ENCODE data around the gene FA2H. TPM values are rescaled to one million over a fixed set of nuclear protein-coding genes. Genes with fewer than 3 reads are reported as not detected.

Gene FA2H
- total and polyA plus RNA-seq, 10 of the 15 experiments (the other 5 are each of a cell fraction or from before 2014, with no cell fraction given): 0.05 to 0.73 (median 0.51) TPM; not detected in 3

DNA sequence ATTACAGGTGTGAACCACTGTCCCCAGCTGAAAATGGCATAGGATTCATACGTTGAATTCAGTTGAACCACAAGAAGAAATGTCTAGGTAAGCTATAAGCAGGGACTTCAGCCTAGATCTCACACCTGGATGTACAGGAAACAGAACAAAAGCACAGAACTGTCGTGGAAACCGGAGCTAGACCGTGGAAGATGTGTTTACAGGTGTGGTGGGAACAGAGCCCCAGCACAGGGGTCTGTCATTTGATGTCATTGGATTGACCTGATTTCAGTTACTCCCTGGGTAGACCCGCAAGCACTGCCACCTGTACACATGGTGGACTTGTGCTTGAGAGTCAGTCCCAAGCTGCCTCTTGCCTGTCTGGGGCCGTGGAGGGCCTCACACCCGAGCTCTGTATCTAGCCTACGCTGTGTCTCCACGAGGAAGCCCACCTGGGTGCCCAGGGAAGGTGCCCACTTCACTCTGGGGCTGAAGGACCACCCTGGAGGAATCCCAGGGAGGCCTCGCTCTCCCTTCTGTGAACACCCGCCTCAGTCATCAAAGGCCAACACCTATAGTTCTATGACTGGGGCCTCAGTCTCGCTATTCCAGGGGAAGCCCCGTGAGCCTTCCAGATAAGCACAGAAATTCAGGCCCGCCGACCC lies 41.8 kb downstream of the FA2H start:
- H2AFZ ChIP-seq (ENCODE audit: control insufficient read depth, low read depth, low read length): no peak overlapping the region
- ChIA-PET SMC1A (ENCODE audit: uncharacterized antibody, unreplicated experiment) (interaction anchor here (0.5 kb wide), 1 partner anchor 64 kb away, joined by 3 read pairs; no protein-coding TSS in a partner anchor), RAD21 (ENCODE audit: unreplicated experiment) (no interaction called here), CTCF (interaction anchor here (1.6 kb wide), 1 partner anchor 129 kb away, joined by 5 read pairs; no protein-coding TSS in a partner anchor), POLR2A (no interaction called here)
- H3K4me1 ChIP-seq (ENCODE audit: control insufficient read depth, insufficient read depth, low read length): peaks cover 7% of the 10 kb centered on the region
- no peaks in the 10 kb centered on the region for H3K79me2 ChIP-seq (ENCODE audit: control insufficient read depth, insufficient read depth, low read length)
- TF ChIP-seq TCF12 (IDR thresholded peaks at IDR 0.05; ENCODE audit: low read depth, low read length): no peak
- H3K36me3 ChIP-seq (ENCODE audit: control insufficient read depth in 2 of 2, insufficient read depth in 2 of 2, low read length in 1 of 2): no peaks in the 10 kb centered on the region; a peak in 1 of 4 replicates
- no peak overlapping the region for H3K4me3 ChIP-seq
- peaks cover 0 to 1% of the 10 kb centered on the region in 2 experiments; a peak in 1 of 4 replicates for H3K27me3 ChIP-seq (replicated peaks in 1 of 2; ENCODE audit: control insufficient read depth in 2 of 2, insufficient read depth in 2 of 2, low read length in 1 of 2)
- H3K4me2 ChIP-seq (ENCODE audit: control insufficient read depth, insufficient read depth): no peak overlapping the region
- no TSS peak for BruUV-seq (replicated peaks)
- H3K27ac ChIP-seq (ENCODE audit: control insufficient read depth, insufficient read depth): no peak overlapping the region
- no peaks in the 10 kb centered on the region; the same call in 2 of the 3 replicates for H3K9me3 ChIP-seq (replicated peaks; ENCODE audit: control insufficient read depth, insufficient read depth, low read length)
- FAIRE-seq: peak; percentile 27
- H4K20me1 ChIP-seq (ENCODE audit: control insufficient read depth, insufficient read depth): no peaks in the 10 kb centered on the region
- 59% methylated on average over 15 of the region's 15 CpGs for WGBS (ENCODE audit: insufficient coverage, insufficient replicate concordance, low lambda C conversion rate, missing lambda C conversion rate)
- intact Hi-C loops (cut with micrococcal nuclease; ENCODE audit: unreplicated experiment): no loop called here
- no peak for DNase-seq (ENCODE audit: low read depth, low spot score)
- no peak for ATAC-seq
- no peak overlapping the region for H3K9ac ChIP-seq (ENCODE audit: control insufficient read depth, insufficient read depth, low read length)
- in situ Hi-C loops (cut with MboI): no loop called here

GRCh38 chr16:74731853-74732477 lies 42.7 kb downstream of the FA2H start:
- H3K79me2 ChIP-seq (ENCODE audit: control insufficient read depth, insufficient read depth, low read length): no peaks in the 10 kb centered on the region
- BruUV-seq (replicated peaks): no TSS peak
- H3K4me2 ChIP-seq (ENCODE audit: control insufficient read depth, insufficient read depth): no peak overlapping the region
- no peaks in the 10 kb centered on the region; a peak in 1 of 4 replicates for H3K36me3 ChIP-seq (ENCODE audit: control insufficient read depth in 2 of 2, insufficient read depth in 2 of 2, low read length in 1 of 2)
- ChIA-PET POLR2A (interaction anchor here (0.6 kb wide), 1 partner anchor 30 kb away, joined by 3 read pairs; no protein-coding TSS in a partner anchor), SMC1A (ENCODE audit: uncharacterized antibody, unreplicated experiment) (interaction anchor here (0.5 to 1.0 kb wide), 2 partner anchors 21 to 64 kb away, joined by 3 read pairs; no protein-coding TSS in a partner anchor), RAD21 (ENCODE audit: unreplicated experiment) (no interaction called here), CTCF (interaction anchor here (1.6 to 1.9 kb wide), 2 partner anchors 22 to 130 kb away, joined by 5 read pairs; no protein-coding TSS in a partner anchor)
- FAIRE-seq: no peak
- intact Hi-C loops (cut with micrococcal nuclease; ENCODE audit: unreplicated experiment): no loop called here
- no peak for ATAC-seq
- no peak overlapping the region for H3K27ac ChIP-seq (ENCODE audit: control insufficient read depth, insufficient read depth)
- no peak overlapping the region for H2AFZ ChIP-seq (ENCODE audit: control insufficient read depth, low read depth, low read length)
- 63% methylated on average over 8 of the region's 8 CpGs for WGBS (ENCODE audit: insufficient coverage, insufficient replicate concordance, low lambda C conversion rate, missing lambda C conversion rate)
- no peak overlapping the region for H3K9ac ChIP-seq (ENCODE audit: control insufficient read depth, insufficient read depth, low read length)
- no peaks in the 10 kb centered on the region for H3K27me3 ChIP-seq (replicated peaks in 1 of 2; ENCODE audit: control insufficient read depth in 2 of 2, insufficient read depth in 2 of 2, low read length in 1 of 2)
- H3K4me1 ChIP-seq (ENCODE audit: control insufficient read depth, insufficient read depth, low read length): peaks cover 7% of the 10 kb centered on the region
- H4K20me1 ChIP-seq (ENCODE audit: control insufficient read depth, insufficient read depth): no peaks in the 10 kb centered on the region
- no peaks in the 10 kb centered on the region; the same call in 2 of the 3 replicates for H3K9me3 ChIP-seq (replicated peaks; ENCODE audit: control insufficient read depth, insufficient read depth, low read length)
- DNase-seq (ENCODE audit: low read depth, low spot score): no peak
- no peak overlapping the region for H3K4me3 ChIP-seq
- in situ Hi-C loops (cut with MboI): no loop called here
- no peak for TF ChIP-seq RELB (IDR thresholded peaks at IDR 0.05; ENCODE audit: low read depth)
- TF ChIP-seq E4F1 (IDR thresholded peaks at IDR 0.05; ENCODE audit: borderline replicate concordance, partially characterized antibody): no peak
- TF ChIP-seq MYC (IDR thresholded peaks at IDR 0.05; ENCODE audit: insufficient read depth, insufficient read length, insufficient replicate concordance, low read length, severe bottlenecking): no peak
- no peak for TF ChIP-seq ZBTB40 (IDR thresholded peaks at IDR 0.05; ENCODE audit: borderline replicate concordance)
